Right lung (tissue), 5 donors: Measurements from ENCODE around the gene STUB1. TPM values are rescaled to one million over a fixed set of nuclear protein-coding genes. Genes with fewer than 3 reads are reported as not detected.

Experiments
- DNase-seq, 2 donors: peaks; one replicate each; pipeline ENCODE4 v3.0.0-alpha.2; 2013
- polyA plus RNA-seq, 5 donors: library from polyadenylated mRNA; unstranded; fragments of 120-200 nt; gene quantifications; one replicate each; pipeline versions ENCODE4 v1.2.1 to v1.2.3, GENCODE V29; 2013; ENCODE audit warnings: inconsistent platforms in 1 of 5, low replicate concordance in 1 of 5; ENCODE audit not compliant: insufficient read length in 5 of 5, insufficient read depth in 1 of 5

STUB1 gene
- polyA plus RNA-seq, 5 donors, result 83.8 to 142 (median 96.2) TPM

- no peak for DNase-seq
These were observed 37.8 kb upstream of the STUB1 start for GRCh38 chr16:642189-643049.

GRCh38 chr16:643050-643368 lies 37.2 kb upstream of the STUB1 start:
- DNase-seq, result no peak

GRCh38 chr16:644556-644955 lies 35.7 kb upstream of the STUB1 start:
- DNase-seq, result no peak

GRCh38 chr16:645852-646678 lies 34.1 kb upstream of the STUB1 start:
- DNase-seq, result no peak

- no peak for DNase-seq
These were observed 33.5 kb upstream of the STUB1 start for GRCh38 chr16:646679-647172.

- DNase-seq, result no peak
These were observed 32.9 kb upstream of the STUB1 start for GRCh38 chr16:647173-647902.

- DNase-seq, result no peak
These were observed 32.0 kb upstream of the STUB1 start for GRCh38 chr16:648071-648780.

GRCh38 chr16:648781-649589 lies 31.2 kb upstream of the STUB1 start, which contains the start of gene WDR90:
WDR90 (plus strand) TSS chr16:649365; CDS start chr16:649417, 52 bp downstream.
- DNase-seq, result peak; percentile 87 to 91

GRCh38 chr16:649631-650030 lies 30.6 kb upstream of the STUB1 start:
- DNase-seq, result no peak

GRCh38 chr16:651844-652243 lies 28.4 kb upstream of the STUB1 start:
- no peak for DNase-seq

- DNase-seq, result no peak
These were observed 27.5 kb upstream of the STUB1 start for GRCh38 chr16:652454-653305.

GRCh38 chr16:654034-654433 lies 26.2 kb upstream of the STUB1 start:
- no peak for DNase-seq

GRCh38 chr16:657487-657886 lies 22.7 kb upstream of the STUB1 start:
- DNase-seq, result no peak

GRCh38 chr16:658679-659571 lies 21.3 kb upstream of the STUB1 start:
- no peak for DNase-seq

GRCh38 chr16:659618-660017 lies 20.6 kb upstream of the STUB1 start:
- no peak for DNase-seq

- DNase-seq, result no peak
These were observed 20.1 kb upstream of the STUB1 start for GRCh38 chr16:660132-660458.

- DNase-seq, result peak in 1 of 2 donors; percentile 40
These were observed 19.6 kb upstream of the STUB1 start for GRCh38 chr16:660459-661183.
